DMS 273 treated with DMSO at 0.1 percent for 48 hours (cell line): ENCODE measurements around the gene IFNA16.
"Not testable (repeated sequence)": the region's sequence is repeated elsewhere in the genome, so short reads cannot be mapped to it uniquely, and the experiment has no call there.

Experiments used
- DNase-seq: peaks from one replicate; lab custom pipeline; 2025; lab: John Stamatoyannopoulos, UW

The IFNA16 gene

GRCh38 chr9:21194867-21195776 lies 22.0 kb downstream of the IFNA16 start:
- peak; percentile 4 for DNase-seq

- not testable (repeated sequence) for DNase-seq
These were observed 29.6 kb downstream of the IFNA16 start, which contains the start of gene IFNA4 for GRCh38 chr9:21187487-21187886. IFNA4 (minus strand) TSS chr9:21187587; CDS start chr9:21187531, 56 bp downstream.

GRCh38 chr9:21182810-21183736 lies 34.0 kb downstream of the IFNA16 start:
- DNase-seq = not testable (repeated sequence)

- no peak for DNase-seq
These were observed 42.4 kb downstream of the IFNA16 start for GRCh38 chr9:21174671-21175070.

- no peak for DNase-seq
These were observed 45.0 kb downstream of the IFNA16 start for GRCh38 chr9:21172156-21172555.

DNA sequence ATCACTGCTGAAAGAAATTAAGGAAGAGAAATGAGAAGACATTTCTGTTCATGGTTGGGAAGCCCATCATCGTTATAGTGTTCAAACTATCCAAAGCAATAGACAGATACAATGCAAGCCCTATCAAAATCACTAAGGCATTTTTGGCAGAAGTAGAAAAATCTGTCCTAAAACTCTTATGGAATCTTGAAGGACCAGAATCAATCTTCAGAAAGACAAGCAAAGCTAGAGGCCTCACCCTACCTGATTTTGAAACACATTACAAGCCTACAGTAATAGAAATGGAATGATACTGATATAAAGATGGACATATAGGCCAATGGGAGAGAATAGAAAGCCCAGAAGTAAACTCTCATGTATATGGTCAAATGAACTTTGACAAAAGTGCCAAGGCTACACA lies 45.8 kb downstream of the IFNA16 start:
- no peak for DNase-seq

GRCh38 chr9:21166560-21166959 lies 50.6 kb downstream of the IFNA16 start, which contains the start of gene IFNA21:
IFNA21 (minus strand) TSS chr9:21166660; CDS start chr9:21166612, 48 bp downstream.
- DNase-seq = not testable (repeated sequence)
